Retina (tissue), 1 donor: ENCODE results near the gene P4HA2.

Source experiments
- DNase-seq: peaks from one replicate; pipeline ENCODE4 v3.0.0-alpha.2; 2016

The P4HA2 gene

GRCh38 chr5:132264546-132265335, 37.1 kb upstream of the P4HA2 start:
- peak; percentile 0 for DNase-seq

GRCh38 chr5:132263548-132264261, 36.1 kb upstream of the P4HA2 start:
- DNase-seq: no peak

- DNase-seq: no peak
These were observed 35.4 kb upstream of the P4HA2 start for GRCh38 chr5:132262882-132263547.

GRCh38 chr5:132261881-132262845, 34.5 kb upstream of the P4HA2 start:
- DNase-seq: peak; percentile 1

- peak; percentile 1 for DNase-seq
These were observed 33.3 kb upstream of the P4HA2 start for GRCh38 chr5:132260714-132261551.

GRCh38 chr5:132260051-132260450, 32.4 kb upstream of the P4HA2 start:
- DNase-seq: peak; percentile 6

GRCh38 chr5:132259069-132259851, 31.6 kb upstream of the P4HA2 start:
- DNase-seq: peak; percentile 88

GRCh38 chr5:132258102-132259068, 30.7 kb upstream of the P4HA2 start:
- peak; percentile 65 for DNase-seq

GRCh38 chr5:132257131-132258101, 29.8 kb upstream of the P4HA2 start, which contains the start of gene PDLIM4:
Gene PDLIM4 (plus strand): TSS chr5:132257696. CDS start chr5:132257735, 39 bp downstream.
- DNase-seq: peak; percentile 78

- DNase-seq: no peak
These were observed 29.1 kb upstream of the P4HA2 start for GRCh38 chr5:132256783-132257130.

GRCh38 chr5:132256086-132256782, 28.6 kb upstream of the P4HA2 start:
- no peak for DNase-seq

- no peak for DNase-seq
These were observed 26.8 kb upstream of the P4HA2 start for GRCh38 chr5:132254321-132254977.

GRCh38 chr5:132253452-132254320, 26.0 kb upstream of the P4HA2 start:
- DNase-seq: no peak

GRCh38 chr5:132253008-132253441, 25.4 kb upstream of the P4HA2 start:
- DNase-seq: no peak

GRCh38 chr5:132251220-132251725, 23.6 kb upstream of the P4HA2 start:
- no peak for DNase-seq

- DNase-seq: peak; percentile 15
These were observed 22.9 kb upstream of the P4HA2 start for GRCh38 chr5:132250547-132250946.
